ENCODE measurements around the gene RUFY3.

The RUFY3 gene

GRCh38 chr4:70783096-70783495 lies 61.3 kb downstream of the RUFY3 start (continued):
- TF ChIP-seq ZNF596 (tag by site-specific recombination; IDR thresholded peaks at IDR 0.05) (no peak), ZFP3 (tag by site-specific recombination; IDR thresholded peaks at IDR 0.05; ENCODE audit: low read depth) (no peak), SCRT2 (tag by site-specific recombination; IDR thresholded peaks at IDR 0.05) (no peak)

GRCh38 chr4:70787496-70787895 lies 65.7 kb downstream of the RUFY3 start:
- TF ChIP-seq ZNF239 (tag by site-specific recombination; IDR thresholded peaks at IDR 0.05) (no peak), GLIS2 (tag by site-specific recombination; IDR thresholded peaks at IDR 0.05) (no peak), ZNF549 (tag by site-specific recombination; IDR thresholded peaks at IDR 0.05) (no peak), ZNF560 (tag by site-specific recombination; IDR thresholded peaks at IDR 0.05; ENCODE audit: borderline replicate concordance) (no peak), GLI4 (tag by site-specific recombination; IDR thresholded peaks at IDR 0.05) (no peak), ZNF521 (tag by site-specific recombination; IDR thresholded peaks at IDR 0.05) (no peak), ZEB2 (tag by site-specific recombination; IDR thresholded peaks at IDR 0.05) (no peak), PBX3 (CRISPR knock-in tag; IDR thresholded peaks at IDR 0.05) (no peak), ZNF747 (tag by site-specific recombination; IDR thresholded peaks at IDR 0.05) (no peak), ZBTB8A (tag by site-specific recombination; IDR thresholded peaks at IDR 0.05) (no peak), ZNF132 (tag by site-specific recombination; IDR thresholded peaks at IDR 0.05; ENCODE audit: borderline replicate concordance) (no peak), ZNF121 (tag by site-specific recombination; IDR thresholded peaks at IDR 0.05) (no peak), ZNF707 (tag by site-specific recombination; IDR thresholded peaks at IDR 0.05) (no peak)
- Histone ChIP-seq H3K27ac (ENCODE audit: extremely low read depth, low read depth, low read length) (no peak overlapping the region), H3K4me1 (ENCODE audit: control insufficient read depth, insufficient read depth, low read length) (no peaks in the 10 kb centered on the region), H3K4me3 (ENCODE audit: low read depth, low read length) (no peak overlapping the region), H3K9me3 (ENCODE audit: control insufficient read depth, insufficient read depth, low read depth, low read length) (no peaks in the 10 kb centered on the region), H3K36me3 (ENCODE audit: control insufficient read depth in 2 of 2, insufficient read depth in 1 of 2, low read length in 2 of 2) (peaks cover 7 to 74% of the 10 kb centered on the region in 2 experiments; a peak in 2 of 3 replicates)
- ChIA-PET CTCF (no interaction called here), POLR2A (no interaction called here)

- no peaks in the 10 kb centered on the region for H3K9me3 ChIP-seq (ENCODE audit: control insufficient read depth, insufficient read depth, low read depth, low read length)
- H3K4me1 ChIP-seq (ENCODE audit: control insufficient read depth, insufficient read depth, low read length) = no peaks in the 10 kb centered on the region
- TF ChIP-seq ZNF175 (tag by site-specific recombination; IDR thresholded peaks at IDR 0.05) = no peak
- no peak for TF ChIP-seq GLIS1 (tag by site-specific recombination; IDR thresholded peaks at IDR 0.05)
- TF ChIP-seq ZNF658 (tag by site-specific recombination; IDR thresholded peaks at IDR 0.05) = no peak
- no peak for TF ChIP-seq ZNF610 (tag by site-specific recombination; IDR thresholded peaks at IDR 0.05; ENCODE audit: borderline replicate concordance)
- no peak for TF ChIP-seq ZBTB20 (tag by site-specific recombination; IDR thresholded peaks at IDR 0.05)
- no peak for TF ChIP-seq ZNF626 (tag by site-specific recombination; IDR thresholded peaks at IDR 0.05)
- TF ChIP-seq PRDM6 (tag by site-specific recombination; IDR thresholded peaks at IDR 0.05) = no peak
- no peak for TF ChIP-seq ZBTB48 (tag by site-specific recombination; IDR thresholded peaks at IDR 0.05)
- no peak for TF ChIP-seq SCRT1 (tag by site-specific recombination; IDR thresholded peaks at IDR 0.05; ENCODE audit: borderline replicate concordance)
- TF ChIP-seq ZNF37A (tag by site-specific recombination; IDR thresholded peaks at IDR 0.05) = no peak
- POLR2A ChIA-PET = interaction anchor here (0.6 kb wide), 1 partner anchor 94 kb away, joined by 3 read pairs; no protein-coding TSS in a partner anchor
- H3K27ac ChIP-seq (ENCODE audit: extremely low read depth, low read depth, low read length) = no peak overlapping the region
- CTCF ChIA-PET = no interaction called here
- no peak overlapping the region for H3K4me3 ChIP-seq (ENCODE audit: low read depth, low read length)
- H3K36me3 ChIP-seq (ENCODE audit: control insufficient read depth in 2 of 2, insufficient read depth in 1 of 2, low read length in 2 of 2) = peaks cover 7 to 82% of the 10 kb centered on the region in 2 experiments; a peak in 2 of 3 replicates
These were observed 67.0 kb downstream of the RUFY3 start for GRCh38 chr4:70788733-70789132.
